HUES6 (cell line): ENCODE data around the gene DLG5.

ENCODE experiments used
- H3K27ac ChIP-seq: 2 replicates; pipeline ENCODE4 v1.7.0; 2013; ENCODE audit warnings: low read depth, mild to moderate bottlenecking, low read length, inconsistent platforms
- H3K27me3 ChIP-seq: 2 replicates; pipeline ENCODE4 v1.6.1; 2013; ENCODE audit warnings: low read length; ENCODE audit not compliant: control insufficient read depth, insufficient read depth
- H3K36me3 ChIP-seq: 2 replicates; pipeline ENCODE4 v1.6.1; 2013; ENCODE audit warnings: low read length; ENCODE audit not compliant: control insufficient read depth, insufficient read depth
- H3K4me1 ChIP-seq: 2 replicates; pipeline ENCODE4 v1.6.1; 2013; ENCODE audit warnings: low read length; ENCODE audit not compliant: control insufficient read depth, insufficient read depth
- H3K4me3 ChIP-seq: 2 replicates; pipeline ENCODE4 v1.5.1; 2013; ENCODE audit warnings: low read depth, low read length
- H3K9ac ChIP-seq: one replicate; pipeline ENCODE4 v1.6.1; 2013; ENCODE audit warnings: mild to moderate bottlenecking, low read length
- H3K9me3 ChIP-seq: 2 replicates; pipeline ENCODE4 v1.6.1; 2013; ENCODE audit warnings: low read depth, low read length; ENCODE audit not compliant: control insufficient read depth, insufficient read depth

The DLG5 gene

DNA sequence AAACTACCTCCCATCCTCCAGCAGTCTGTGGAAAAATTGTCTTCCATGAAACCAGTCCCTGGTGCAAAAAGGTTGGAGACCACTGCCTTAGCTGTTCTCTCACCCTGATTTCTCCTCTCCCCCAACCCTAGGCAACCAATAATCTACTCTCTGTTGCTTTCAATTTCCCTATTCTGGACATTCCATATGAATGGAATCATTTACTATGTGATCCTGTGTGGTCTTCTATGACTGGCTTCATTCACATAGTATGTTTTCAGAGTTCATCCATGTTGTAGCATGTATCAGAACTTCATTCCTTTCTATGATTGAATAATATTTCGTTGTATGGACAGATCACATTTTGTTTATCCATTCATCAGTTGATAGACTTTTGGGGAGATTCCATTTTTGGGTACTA is 38.3 kb upstream of the DLG5 start:
- no peaks in the 10 kb centered on the region for H3K36me3 ChIP-seq
- H3K27me3 ChIP-seq: no peaks in the 10 kb centered on the region
- no peak overlapping the region for H3K27ac ChIP-seq
- H3K4me3 ChIP-seq: no peak overlapping the region
- peaks cover 4% of the 10 kb centered on the region; the same call in 1 of the 2 replicates for H3K4me1 ChIP-seq
- H3K9ac ChIP-seq: no peak overlapping the region
- peaks cover 22% of the 10 kb centered on the region for H3K9me3 ChIP-seq

- Histone ChIP-seq H3K36me3 (no peaks in the 10 kb centered on the region), H3K4me1 (peaks cover 4% of the 10 kb centered on the region; the same call in 1 of the 2 replicates), H3K9me3 (peaks cover 22% of the 10 kb centered on the region), H3K27me3 (no peaks in the 10 kb centered on the region), H3K27ac (no peak overlapping the region), H3K4me3 (no peak overlapping the region), H3K9ac (no peak overlapping the region)
Measured at GRCh38 chr10:77963901-77964300, 37.3 kb upstream of the DLG5 start.

GRCh38 chr10:77962350-77963146 is 36.0 kb upstream of the DLG5 start:
- H3K9me3 ChIP-seq: peaks cover 22% of the 10 kb centered on the region
- H3K4me1 ChIP-seq: peaks cover 4% of the 10 kb centered on the region; the same call in 1 of the 2 replicates
- H3K27ac ChIP-seq: no peak overlapping the region
- no peaks in the 10 kb centered on the region for H3K27me3 ChIP-seq
- no peaks in the 10 kb centered on the region for H3K36me3 ChIP-seq
- no peak overlapping the region for H3K9ac ChIP-seq
- H3K4me3 ChIP-seq: no peak overlapping the region

DNA sequence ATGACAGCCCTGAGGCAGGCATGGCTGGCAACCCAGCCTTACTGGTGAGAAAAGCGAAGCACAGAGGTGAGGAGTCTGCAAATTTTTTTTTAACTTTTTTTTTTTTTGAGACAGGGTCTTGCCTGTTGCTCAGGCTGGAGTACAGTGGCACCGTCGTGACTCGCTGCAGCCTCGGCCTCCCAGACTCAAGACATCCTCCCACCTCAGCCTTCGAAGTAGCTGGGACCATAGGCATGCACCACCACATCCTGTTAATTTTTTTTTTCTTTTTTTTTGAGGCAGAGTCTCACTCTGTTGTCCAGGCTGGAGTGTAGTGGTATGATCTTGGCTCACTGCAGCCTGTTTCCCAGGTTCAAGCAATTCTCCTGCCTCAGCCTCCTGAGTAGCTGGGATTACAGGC is 35.1 kb upstream of the DLG5 start:
- peaks cover 22% of the 10 kb centered on the region for H3K9me3 ChIP-seq
- H3K36me3 ChIP-seq: no peaks in the 10 kb centered on the region
- H3K4me1 ChIP-seq: peaks cover 4% of the 10 kb centered on the region; the same call in 1 of the 2 replicates
- no peak overlapping the region for H3K4me3 ChIP-seq
- no peaks in the 10 kb centered on the region for H3K27me3 ChIP-seq
- H3K9ac ChIP-seq: no peak overlapping the region
- H3K27ac ChIP-seq: no peak overlapping the region

DNA sequence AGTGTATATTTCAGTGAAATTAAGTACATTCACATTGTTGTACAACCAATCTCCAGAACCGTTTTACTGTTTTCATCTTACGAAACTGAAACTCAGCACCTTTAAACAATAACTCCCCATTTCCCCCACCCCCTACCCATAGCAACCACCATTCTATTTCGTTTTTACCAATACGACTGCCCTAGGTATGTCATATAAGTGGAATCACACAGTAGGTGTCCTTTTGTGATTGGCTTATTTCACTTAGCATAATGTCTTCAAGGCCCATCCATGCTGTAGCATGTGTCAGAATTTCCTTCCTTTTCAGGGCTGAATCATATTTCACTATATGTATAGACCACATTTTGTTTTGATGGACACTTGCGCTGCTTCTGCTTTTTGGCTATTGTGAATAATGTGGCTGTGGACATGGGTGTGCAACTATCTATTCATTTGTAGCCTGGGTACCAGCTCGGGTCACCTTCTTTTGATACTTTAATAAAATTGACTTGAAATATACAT is 34.3 kb upstream of the DLG5 start:
- Histone ChIP-seq H3K9me3 (peaks cover 21% of the 10 kb centered on the region), H3K4me3 (no peak overlapping the region), H3K9ac (no peak overlapping the region), H3K36me3 (no peaks in the 10 kb centered on the region), H3K27me3 (no peaks in the 10 kb centered on the region), H3K27ac (no peak overlapping the region), H3K4me1 (peaks cover 4% of the 10 kb centered on the region; the same call in 1 of the 2 replicates)

GRCh38 chr10:77959887-77960455 is 33.4 kb upstream of the DLG5 start:
- no peaks in the 10 kb centered on the region for H3K27me3 ChIP-seq
- peaks cover 16% of the 10 kb centered on the region for H3K9me3 ChIP-seq
- H3K27ac ChIP-seq: no peak overlapping the region
- no peak overlapping the region for H3K4me3 ChIP-seq
- no peak overlapping the region for H3K9ac ChIP-seq
- peaks cover 4% of the 10 kb centered on the region; the same call in 1 of the 2 replicates for H3K4me1 ChIP-seq
- H3K36me3 ChIP-seq: no peaks in the 10 kb centered on the region

GRCh38 chr10:77959384-77959783 is 32.8 kb upstream of the DLG5 start:
- H3K27ac ChIP-seq: no peak overlapping the region
- peaks cover 11% of the 10 kb centered on the region for H3K9me3 ChIP-seq
- no peaks in the 10 kb centered on the region for H3K27me3 ChIP-seq
- H3K4me1 ChIP-seq: peaks cover 4% of the 10 kb centered on the region; the same call in 1 of the 2 replicates
- no peak overlapping the region for H3K4me3 ChIP-seq
- H3K36me3 ChIP-seq: no peaks in the 10 kb centered on the region
- H3K9ac ChIP-seq: no peak overlapping the region

GRCh38 chr10:77955136-77955535 is 28.6 kb upstream of the DLG5 start:
- Histone ChIP-seq H3K9ac (no peak overlapping the region), H3K9me3 (peaks cover 23% of the 10 kb centered on the region), H3K4me3 (no peak overlapping the region), H3K27ac (no peak overlapping the region), H3K4me1 (no peaks in the 10 kb centered on the region), H3K36me3 (no peaks in the 10 kb centered on the region), H3K27me3 (no peaks in the 10 kb centered on the region)

GRCh38 chr10:77949167-77949566 is 22.6 kb upstream of the DLG5 start:
- peak overlapping the region; percentile 13; the same call in 1 of the 2 replicates for H3K4me3 ChIP-seq
- H3K27me3 ChIP-seq: no peaks in the 10 kb centered on the region
- H3K9ac ChIP-seq: peak overlapping the region; percentile 70
- peak overlapping the region; percentile 79; the same call in 1 of the 2 replicates for H3K27ac ChIP-seq
- H3K9me3 ChIP-seq: peaks cover 23% of the 10 kb centered on the region
- H3K36me3 ChIP-seq: no peaks in the 10 kb centered on the region
- H3K4me1 ChIP-seq: peaks cover 15% of the 10 kb centered on the region

DNA sequence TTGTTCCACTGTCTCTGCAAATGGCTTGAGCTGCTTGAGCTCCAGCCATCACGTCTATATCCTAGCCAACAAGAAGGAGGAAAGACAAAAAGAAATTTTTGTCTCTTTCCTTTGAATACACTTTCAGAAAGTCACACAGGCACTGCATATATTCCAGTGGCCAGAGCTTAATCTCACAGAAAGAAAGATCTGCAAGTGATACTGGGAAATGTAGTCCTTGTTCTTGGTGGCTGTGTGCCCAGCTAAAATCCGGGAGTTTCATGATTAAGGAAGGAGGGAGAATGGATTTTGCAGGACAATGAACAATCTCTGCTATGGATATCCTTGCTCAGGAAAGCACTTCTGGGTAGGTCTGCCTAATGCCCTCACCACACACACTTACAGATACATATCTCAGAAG is 19.5 kb upstream of the DLG5 start:
- Histone ChIP-seq H3K36me3 (no peaks in the 10 kb centered on the region), H3K9ac (no peak overlapping the region), H3K27ac (no peak overlapping the region), H3K4me3 (no peak overlapping the region), H3K9me3 (peaks cover 8% of the 10 kb centered on the region), H3K27me3 (no peaks in the 10 kb centered on the region), H3K4me1 (peaks cover 24% of the 10 kb centered on the region)

GRCh38 chr10:77944519-77944918 is 18.0 kb upstream of the DLG5 start:
- Histone ChIP-seq H3K27me3 (no peaks in the 10 kb centered on the region), H3K36me3 (no peaks in the 10 kb centered on the region), H3K4me1 (peaks cover 36% of the 10 kb centered on the region), H3K27ac (no peak overlapping the region), H3K9me3 (no peaks in the 10 kb centered on the region), H3K4me3 (no peak overlapping the region), H3K9ac (no peak overlapping the region)
